Endothelial cell of umbilical vein (primary cell): ENCODE measurements around the gene FBXL14. TPM values are rescaled to one million over a fixed set of nuclear protein-coding genes. Genes with fewer than 3 reads are reported as not detected.

ENCODE experiments used
- BruUV-seq: library from RNA; stranded (reverse); fragments of 400-500 nt; replicated peaks from 2 replicates; lab custom pipeline; 2021; lab: Mats Ljungman, UMichigan
- CTCF ChIA-PET: fragments of 300-600, 350-600 bp; sonication (Branson Sonifier 250); formaldehyde crosslinking; loops from one replicate; lab custom pipeline; 2021; ENCODE audit warnings: antibody characterized with exemption, inconsistent platforms; lab: Charles Lee
- POLR2A ChIA-PET: fragments of 300-600, 350-600 bp; sonication (Branson Sonifier 250); formaldehyde crosslinking; loops from one replicate; lab custom pipeline; 2021; ENCODE audit warnings: antibody characterized with exemption, inconsistent platforms; lab: Charles Lee
- DNase-seq: peaks from one replicate; pipeline ENCODE4 v3.0.0-alpha.2; 2011; ENCODE audit warnings: low read depth, low spot score
- FAIRE-seq: peaks from 2 replicates; lab custom pipeline; 2011; peaks lifted over from hg19 to GRCh38; lab: Jason Lieb, UNC
- H2AFZ ChIP-seq: 2 replicates; pipeline ENCODE4 v1.6.0; 2012; ENCODE audit warnings: low read depth, low read length, control low read depth, inconsistent platforms
- H3K27ac ChIP-seq: 2 replicates; pipeline ENCODE4 v1.5.1; 2011; ENCODE audit warnings: low read depth, mild to moderate bottlenecking, control low read depth, low read length, moderate library complexity; ENCODE audit not compliant: insufficient read depth
- H3K27me3 ChIP-seq, 2 experiments: 2 replicates each; pipeline versions ENCODE4 v1.6.0 to v1.6.1; 2011; ENCODE audit warnings: low read length in 2 of 2, mixed read lengths in 1 of 2; ENCODE audit not compliant: control insufficient read depth in 2 of 2, insufficient read depth in 2 of 2
- H3K36me3 ChIP-seq, 2 experiments: 2 replicates in 1 of 2; 3 replicates in 1 of 2; pipeline ENCODE4 v1.5.1; 2011; ENCODE audit warnings: low read length in 2 of 2, mild to moderate bottlenecking in 1 of 2, moderate library complexity in 1 of 2; ENCODE audit not compliant: control insufficient read depth in 2 of 2, insufficient read depth in 2 of 2; ENCODE audit errors: extremely low read depth in 1 of 2
- H3K4me1 ChIP-seq: 3 replicates; pipeline ENCODE4 v1.5.1; 2011; ENCODE audit warnings: mild to moderate bottlenecking, low read length; ENCODE audit not compliant: control insufficient read depth, insufficient read depth; ENCODE audit errors: extremely low read depth
- H3K4me2 ChIP-seq: 2 replicates; pipeline ENCODE4 v1.6.1; 2011; ENCODE audit warnings: low read length, control low read depth, mixed read lengths; ENCODE audit not compliant: insufficient read depth
- H3K4me3 ChIP-seq, 3 experiments: fragments of 200-600 bp in 1 of 3; sonication (generic), shearing (Covaris generic) in 1 of 3; replicated peaks in 1 of 3; 2 replicates each; pipeline ENCODE4 v1.5.1; 2011 to 2016; ENCODE audit warnings: control low read depth in 3 of 3, low read length in 3 of 3, mild to moderate bottlenecking in 2 of 3, inconsistent platforms in 1 of 3, low read depth in 1 of 3, moderate library complexity in 1 of 3; ENCODE audit not compliant: insufficient read depth in 1 of 3
- H3K79me2 ChIP-seq: 2 replicates; pipeline ENCODE4 v1.6.0; 2012; ENCODE audit warnings: low read length, inconsistent platforms; ENCODE audit not compliant: control insufficient read depth, insufficient read depth
- H3K9ac ChIP-seq: replicated peaks from 2 replicates; pipeline ENCODE3; 2011; ENCODE audit warnings: low read length, control low read depth; ENCODE audit not compliant: insufficient read depth; ENCODE audit errors: extremely low read depth
- H3K9me1 ChIP-seq: replicated peaks from 3 replicates; pipeline ENCODE4 v1.6.0; 2011; ENCODE audit warnings: mild to moderate bottlenecking, low read length; ENCODE audit not compliant: control insufficient read depth, insufficient read depth; ENCODE audit errors: extremely low read depth
- H3K9me3 ChIP-seq: replicated peaks from 2 replicates; pipeline ENCODE4 v1.5.1; 2012; ENCODE audit warnings: low read length, inconsistent platforms; ENCODE audit not compliant: control insufficient read depth, insufficient read depth
- H4K20me1 ChIP-seq: replicated peaks from 2 replicates; pipeline ENCODE3; 2011; ENCODE audit warnings: mild to moderate bottlenecking, low read length; ENCODE audit not compliant: control insufficient read depth, insufficient read depth; ENCODE audit errors: extremely low read depth
- CTCF ChIP-seq, 2 donors: IDR thresholded peaks; 1 replicate in 1 of 2; 2 replicates in 1 of 2; pipeline ENCODE4 v1.5.1; 2011; ENCODE audit warnings: low read length in 2 of 2, mild to moderate bottlenecking in 2 of 2, moderate library complexity in 2 of 2, control low read depth in 1 of 2, inconsistent platforms in 1 of 2, low read depth in 1 of 2; ENCODE audit not compliant: insufficient read depth in 1 of 2; ENCODE audit errors: extremely low read depth in 1 of 2
- EZH2 ChIP-seq: IDR thresholded peaks from 2 replicates; pipeline ENCODE4 v1.6.1; 2012; ENCODE audit warnings: borderline replicate concordance, low read depth, mild to moderate bottlenecking, moderate library complexity, low read length, inconsistent platforms; ENCODE audit not compliant: severe bottlenecking
- FOS ChIP-seq: IDR thresholded peaks from 2 replicates; pipeline ENCODE4 v1.6.1; 2011; ENCODE audit warnings: mild to moderate bottlenecking, low read length, moderate library complexity, borderline replicate concordance; ENCODE audit not compliant: insufficient read depth
- GATA2 ChIP-seq: IDR thresholded peaks from 2 replicates; pipeline ENCODE4 v1.7.0; 2011; ENCODE audit warnings: low read depth, mild to moderate bottlenecking, moderate library complexity, mixed read lengths, low read length; ENCODE audit not compliant: insufficient read length, insufficient read depth
- MYC ChIP-seq: IDR thresholded peaks from one replicate; pipeline ENCODE4 v1.6.1; 2011; ENCODE audit warnings: mild to moderate bottlenecking, low read depth, low read length
- POLR2A ChIP-seq: IDR thresholded peaks from 2 replicates; pipeline ENCODE4 v1.6.1; 2012; ENCODE audit warnings: low read depth, mild to moderate bottlenecking, control low read depth, low read length
- POLR2AphosphoS5 ChIP-seq: IDR thresholded peaks from 2 replicates; pipeline ENCODE4 v1.6.1; 2012; ENCODE audit warnings: low read depth, mild to moderate bottlenecking, control low read depth, low read length, moderate library complexity; ENCODE audit not compliant: insufficient read depth
- dilution Hi-C: fragments of 300-500 bp; cut with MboI; formaldehyde crosslinking; loops from one replicate; pipeline ENCODE4 v1.15.0; 2019; ENCODE audit warnings: low sequenced_read_pairs; ENCODE audit not compliant: extremely low pct_ligation_motif_present
- intact Hi-C: fragments of 100-400 bp; cut with micrococcal nuclease; formaldehyde crosslinking; loops from one replicate; pipeline ENCODE4 v1.10.0; 2022
- polyA plus RNA-seq, 4 experiments: library from polyadenylated mRNA; depleted of rRNA in 3 of 4; stranded (reverse) in 3 of 4; unstranded in 1 of 4; fragments of >200 nt; gene quantifications; 2 replicates each; pipeline versions ENCODE4 v1.2.1 to v1.2.3, GENCODE V29; 2011 to 2012; ENCODE audit warnings: missing spikeins in 1 of 4
- total RNA-seq: library from RNA; stranded (reverse); gene quantifications from 2 replicates; pipeline ENCODE4 v1.2.3, GENCODE V29; 2021
- TF ChIP-seq, protein P1 (sequence below): IDR thresholded peaks from 2 replicates; pipeline ENCODE4 v1.6.1; 2011; ENCODE audit not compliant: insufficient read depth, insufficient read length

Gene FBXL14
- total and polyA plus RNA-seq, 2 donors (not counting 3 experiments of a cell fraction or from before 2014, with no cell fraction given) = 11.3 to 15.7 TPM

DNA sequence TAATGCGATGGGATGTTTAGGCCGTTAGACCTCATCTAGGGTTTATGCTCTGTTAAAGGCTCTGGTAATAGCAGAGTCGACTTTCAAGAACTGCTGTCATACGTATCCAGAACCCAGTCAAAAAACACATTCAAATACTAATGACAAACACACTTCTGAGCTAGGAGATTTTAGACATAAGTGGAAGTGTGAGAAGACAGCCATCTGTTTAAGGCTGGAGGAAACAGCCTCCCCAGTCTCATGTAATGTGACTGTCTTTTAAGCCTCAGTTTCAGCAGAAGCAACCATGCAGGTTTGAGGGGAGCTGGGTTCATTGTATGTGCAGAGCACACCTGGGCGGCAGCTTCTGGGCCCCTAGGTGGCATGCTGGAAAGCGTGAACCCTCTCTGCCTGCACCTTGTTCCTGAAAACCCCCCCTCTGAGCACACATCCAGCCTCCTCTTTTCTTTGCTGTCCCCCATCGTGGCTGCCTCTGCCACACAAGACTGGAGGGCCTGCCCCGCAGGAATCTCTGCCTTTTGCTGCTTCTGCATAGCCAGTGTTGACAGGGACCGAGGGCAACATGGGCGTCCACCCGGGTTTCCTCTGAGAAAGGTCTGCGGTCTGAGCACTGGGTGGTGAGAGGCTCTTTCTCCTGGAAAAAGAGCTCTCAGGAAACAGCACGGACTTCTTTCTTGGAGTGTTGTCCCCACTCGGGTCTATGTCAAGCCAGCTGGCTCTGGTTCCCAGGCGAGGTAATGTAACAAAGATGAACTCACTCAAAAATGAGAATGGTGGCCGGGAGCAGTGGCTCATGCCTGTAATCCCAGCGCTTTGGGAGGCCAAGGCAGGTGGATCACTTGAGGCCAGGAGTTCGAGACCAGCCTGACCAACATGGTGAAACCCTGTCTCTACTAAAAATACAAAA is 46.2 kb upstream of the FBXL14 start:
- dilution Hi-C loops (loop anchor here (25.0 kb wide), 1 partner anchor 297 kb away; no protein-coding TSS in a partner anchor), intact Hi-C loops (no loop called here)
- no peak for DNase-seq
- H3K9ac ChIP-seq = no peak overlapping the region
- H3K4me3 ChIP-seq = no peak overlapping the region
- TF ChIP-seq MYC (no peak), EZH2 (no peak), POLR2AphosphoS5 (no peak), CTCF (IDR thresholded peaks at IDR 0.05; ENCODE audit: extremely low read depth in 1 of 2, insufficient read depth in 1 of 2, low read depth in 1 of 2, low read length in 2 of 2) (no peak), FOS (no peak), POLR2A (no peak), GATA2 (no peak)
- TF ChIP-seq, protein P1, sequence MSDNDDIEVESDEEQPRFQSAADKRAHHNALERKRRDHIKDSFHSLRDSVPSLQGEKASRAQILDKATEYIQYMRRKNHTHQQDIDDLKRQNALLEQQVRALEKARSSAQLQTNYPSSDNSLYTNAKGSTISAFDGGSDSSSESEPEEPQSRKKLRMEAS = no peak
- CTCF ChIA-PET = interaction anchor here (1.1 to 1.8 kb wide), 2 partner anchors 150 to 299 kb away, joined by 4 to 13 read pairs; no protein-coding TSS in a partner anchor
- FAIRE-seq = no peak
- H3K27me3 ChIP-seq = peaks cover 13 to 18% of the 10 kb centered on the region in 2 experiments
- no peak overlapping the region for H3K4me2 ChIP-seq
- H3K36me3 ChIP-seq = no peaks in the 10 kb centered on the region
- no peak overlapping the region for H3K27ac ChIP-seq
- no peaks in the 10 kb centered on the region for H4K20me1 ChIP-seq
- H3K4me1 ChIP-seq = no peaks in the 10 kb centered on the region
- no peaks in the 10 kb centered on the region for H3K9me3 ChIP-seq
- no peaks in the 10 kb centered on the region for H3K79me2 ChIP-seq
- no TSS peak for BruUV-seq
- no peaks in the 10 kb centered on the region for H3K9me1 ChIP-seq
- POLR2A ChIA-PET = no interaction called here
- H2AFZ ChIP-seq = no peak overlapping the region
